T-cell (primary cell): ENCODE measurements around the gene IGSF3. TPM values are rescaled to one million over a fixed set of nuclear protein-coding genes. Genes with fewer than 3 reads are reported as not detected.
"Not testable (repeated sequence)": the region's sequence is repeated elsewhere in the genome, so short reads cannot be mapped to it uniquely, and the experiment has no call there.

Experiments
- ATAC-seq, 4 experiments: fragments of 200-7000 bp in 3 of 4; fragments of 150-1000 bp in 1 of 4; cut with Tn5 transposase; replicated peaks in 1 of 4; 1 replicate in 3 of 4; 2 replicates in 1 of 4; pipeline ENCODE4 v1.10.0; 2021; ENCODE audit warnings: moderate library complexity in 3 of 4, mild to moderate bottlenecking in 2 of 4, moderate number of reproducible peaks in 1 of 4
- CTCF ChIA-PET, 2 donors: fragments of 300-600 bp; sonication (Branson Sonifier 250); formaldehyde crosslinking; loops; one replicate each; lab custom pipeline; 2022; ENCODE audit warnings: antibody characterized with exemption in 2 of 2; lab: Charles Lee
- POLR2A ChIA-PET, 2 donors: fragments of 300-600 bp; sonication (Branson Sonifier 250); formaldehyde crosslinking; loops; one replicate each; lab custom pipeline; 2022; ENCODE audit warnings: antibody characterized with exemption in 2 of 2; lab: Charles Lee
- DNase-seq, 35 experiments: peaks; one replicate each; pipeline versions ENCODE4 v3.0.0 to v3.0.0-alpha.2; 2013 to 2023
- H3K27ac ChIP-seq: one replicate; pipeline ENCODE4 v1.5.1; 2013; ENCODE audit warnings: low read length
- H3K27me3 ChIP-seq, 2 experiments: replicated peaks in 1 of 2; 1 replicate in 1 of 2; 2 replicates in 1 of 2; pipeline versions ENCODE4 v1.6.1 to v1.7.0; 2013; ENCODE audit warnings: low read length in 1 of 2, mixed read lengths in 1 of 2; ENCODE audit not compliant: control insufficient read depth in 2 of 2, insufficient read depth in 2 of 2; ENCODE audit errors: extremely low read depth in 1 of 2
- H3K36me3 ChIP-seq, 2 donors: 1 replicate in 1 of 2; 2 replicates in 1 of 2; pipeline versions ENCODE4 v1.6.1 to v1.7.0; 2013; ENCODE audit warnings: low read length in 1 of 2; ENCODE audit not compliant: control insufficient read depth in 2 of 2, insufficient read depth in 1 of 2; ENCODE audit errors: extremely low read depth in 1 of 2
- H3K4me1 ChIP-seq, 2 experiments: 1 replicate in 1 of 2; 2 replicates in 1 of 2; pipeline versions ENCODE4 v1.6.1 to v1.7.0; 2013; ENCODE audit warnings: low read length in 2 of 2, mixed read lengths in 1 of 2; ENCODE audit not compliant: insufficient read depth in 2 of 2, control insufficient read depth in 1 of 2; ENCODE audit errors: extremely low read depth in 1 of 2
- H3K4me3 ChIP-seq, 2 donors: 1 replicate in 1 of 2; 2 replicates in 1 of 2; pipeline versions ENCODE4 v1.5.1 to v1.7.0; 2013; ENCODE audit warnings: mild to moderate bottlenecking in 2 of 2, low read length in 1 of 2, moderate library complexity in 1 of 2; ENCODE audit not compliant: control insufficient read depth in 1 of 2; ENCODE audit errors: extremely low read depth in 1 of 2
- H3K9me3 ChIP-seq: 2 replicates; pipeline ENCODE4 v1.7.0; 2013
- H3K27ac Mint-ChIP-seq, 2 donors: one replicate each; pipeline ENCODE4 v1.8.0; 2020 to 2021; ENCODE audit warnings: mild to moderate bottlenecking in 2 of 2, mixed read lengths in 2 of 2
- H3K27me3 Mint-ChIP-seq, 2 donors: one replicate each; pipeline ENCODE4 v1.8.0; 2021 to 2022; ENCODE audit warnings: mixed read lengths in 2 of 2
- H3K36me3 Mint-ChIP-seq: one replicate; pipeline ENCODE4 v1.8.0; 2021; ENCODE audit warnings: mixed read lengths
- H3K4me1 Mint-ChIP-seq, 3 donors: one replicate each; pipeline ENCODE4 v1.8.0; 2020 to 2022; ENCODE audit warnings: mixed read lengths in 3 of 3, mild to moderate bottlenecking in 1 of 3
- H3K4me3 Mint-ChIP-seq, 3 donors: one replicate each; pipeline ENCODE4 v1.8.0; 2020 to 2022; ENCODE audit warnings: mild to moderate bottlenecking in 3 of 3, mixed read lengths in 3 of 3, moderate library complexity in 3 of 3
- H3K9me3 Mint-ChIP-seq, 3 donors: one replicate each; pipeline ENCODE4 v1.8.0; 2020 to 2022; ENCODE audit warnings: mixed read lengths in 3 of 3
- WGBS: methylation state at CpG from one replicate; pipeline ENCODE4 v1.1.5; 2013; ENCODE audit warnings: missing lambda C conversion rate; ENCODE audit not compliant: insufficient coverage; 5-methylcytosine and 5-hydroxymethylcytosine counted together
- total RNA-seq, 35 experiments: library from RNA in 6 of 35; stranded (reverse) in 6 of 35; fragments of 120-200 nt in 1 of 35; gene quantifications; one replicate each; pipeline versions ENCODE4 v1.2.1 to v1.2.4 and lab custom pipeline; 2013 to 2026

The IGSF3 gene
- total RNA-seq, 5 donors from 2014 or later (not counting 1 experiment from before 2014, with no cell fraction given) = 0.05 to 0.30 (median 0.24) TPM; not detected in 1

DNA sequence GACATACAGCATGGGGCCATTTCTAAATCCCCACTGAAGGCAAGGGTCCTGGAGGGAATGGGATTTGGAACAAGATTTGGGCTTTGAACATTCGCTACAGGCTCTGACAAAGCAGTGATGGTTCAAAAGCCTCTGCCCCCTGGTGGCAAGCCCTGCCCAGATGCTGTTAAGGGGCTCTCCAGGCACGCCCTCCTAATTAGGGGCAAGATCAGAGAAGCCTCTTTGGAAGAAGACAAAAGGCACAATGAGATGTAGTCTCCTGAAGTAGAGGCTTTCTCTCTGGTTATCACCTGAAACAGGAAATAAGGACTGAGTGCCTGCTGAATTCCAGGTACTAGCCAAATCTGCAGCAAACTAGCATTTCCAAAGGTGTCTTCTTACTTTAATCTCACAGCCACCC is 37.5 kb downstream of the IGSF3 start:
- H3K27ac ChIP-seq, CTCF ChIA-PET, H3K27me3 Mint-ChIP-seq, H3K4me3 Mint-ChIP-seq, DNase-seq, H3K36me3 Mint-ChIP-seq, H3K27ac Mint-ChIP-seq, ATAC-seq, H3K36me3 ChIP-seq, H3K4me3 ChIP-seq, POLR2A ChIA-PET, H3K9me3 Mint-ChIP-seq, H3K4me1 Mint-ChIP-seq, H3K27me3 ChIP-seq, H3K9me3 ChIP-seq, H3K4me1 ChIP-seq: not testable (repeated sequence)
- no CpG with 5 or more reads among the region's 2 CpGs for WGBS

DNA sequence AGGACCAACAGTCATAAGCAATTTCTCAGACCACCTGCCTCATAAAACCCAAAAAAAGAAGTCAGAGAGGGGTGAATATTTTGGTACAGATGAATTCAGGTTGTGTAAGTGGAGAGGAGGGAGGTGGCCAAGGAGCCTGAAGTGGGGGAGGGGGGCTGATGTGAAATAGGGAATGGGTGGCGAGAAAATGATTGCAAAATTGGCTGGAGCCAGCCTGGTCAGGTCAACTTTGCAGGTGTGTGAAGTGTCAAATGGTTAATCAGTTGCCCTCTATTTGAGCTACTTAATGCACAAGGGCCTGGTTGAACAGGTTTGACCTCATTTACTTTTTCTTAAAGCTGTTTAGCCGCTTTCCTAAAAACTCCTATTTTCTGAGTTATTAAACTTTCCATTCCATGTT is 38.1 kb downstream of the IGSF3 start:
- H3K27me3 Mint-ChIP-seq, ATAC-seq, H3K9me3 ChIP-seq, H3K9me3 Mint-ChIP-seq, H3K36me3 Mint-ChIP-seq, H3K4me1 Mint-ChIP-seq, DNase-seq, POLR2A ChIA-PET, H3K4me3 Mint-ChIP-seq, H3K4me3 ChIP-seq, H3K27ac Mint-ChIP-seq, H3K27me3 ChIP-seq, H3K36me3 ChIP-seq, H3K27ac ChIP-seq, H3K4me1 ChIP-seq, CTCF ChIA-PET: not testable (repeated sequence)
- WGBS = no CpG with 5 or more reads among the region's 2 CpGs

DNA sequence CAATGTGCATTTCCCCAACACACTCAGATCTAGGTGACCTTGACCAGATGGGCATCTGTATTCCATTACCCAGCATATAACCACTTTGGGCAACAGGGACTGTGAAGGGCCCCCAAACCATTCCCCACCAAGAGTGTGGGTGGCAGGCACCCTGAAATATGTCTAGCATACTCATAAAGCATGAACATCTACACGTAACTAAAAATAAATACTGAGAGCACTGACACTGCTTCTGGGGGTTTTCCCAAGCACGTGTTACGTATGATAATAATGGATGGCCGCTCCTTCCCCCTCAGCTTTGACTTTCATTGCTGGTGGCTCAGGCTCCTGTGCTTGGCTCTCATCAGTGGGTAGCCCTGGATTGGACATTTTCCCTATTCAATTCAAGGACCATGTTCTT is 39.1 kb downstream of the IGSF3 start:
- Histone ChIP-seq H3K27me3 (peaks cover 0 to 3% of the 10 kb centered on the region in 2 experiments), H3K36me3 (no peaks in the 10 kb centered on the region), H3K4me1 (no peaks in the 10 kb centered on the region), H3K4me3 (no peak overlapping the region), H3K9me3 (no peaks in the 10 kb centered on the region), H3K27ac (no peak overlapping the region)
- Mint-ChIP-seq H3K27me3 (peaks cover 4 to 8% of the 10 kb centered on the region in 2 donors), H3K4me1 (peaks cover 0 to 3% (median 0%) of the 10 kb centered on the region in 3 donors), H3K4me3 (no peak overlapping the region), H3K27ac (no peak overlapping the region), H3K9me3 (no peaks in the 10 kb centered on the region), H3K36me3 (no peaks in the 10 kb centered on the region)
- DNase-seq = no peak
- ChIA-PET CTCF (no interaction called here), POLR2A (no interaction called here)
- no peak for ATAC-seq
- WGBS = 73% methylated on average over 3 of the region's 4 CpGs

DNA sequence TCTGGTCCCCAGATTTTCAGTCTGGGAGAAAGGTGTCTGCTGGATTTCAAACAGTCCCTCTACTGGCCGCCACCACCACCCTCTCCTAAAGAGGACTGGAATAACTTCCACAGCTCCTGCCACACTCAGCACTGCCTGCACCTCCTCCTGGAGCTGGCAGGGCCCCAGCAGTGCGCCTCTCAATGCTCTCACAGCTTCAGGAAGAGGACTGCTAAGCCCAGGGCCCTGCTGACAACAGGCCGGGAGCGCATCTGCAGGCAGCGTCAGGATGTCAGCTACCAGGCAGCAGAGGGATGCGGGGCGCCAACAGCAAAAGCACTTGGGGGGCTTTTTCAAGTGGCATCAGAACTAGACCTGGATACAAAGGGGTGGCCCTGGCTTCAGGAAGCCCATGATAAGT is 40.2 kb downstream of the IGSF3 start:
- H3K4me3 ChIP-seq, H3K9me3 ChIP-seq, H3K27me3 ChIP-seq, CTCF ChIA-PET, H3K9me3 Mint-ChIP-seq, H3K4me3 Mint-ChIP-seq, H3K36me3 Mint-ChIP-seq, H3K27me3 Mint-ChIP-seq, H3K27ac ChIP-seq, ATAC-seq, H3K27ac Mint-ChIP-seq, POLR2A ChIA-PET, H3K4me1 Mint-ChIP-seq, DNase-seq, H3K4me1 ChIP-seq, H3K36me3 ChIP-seq: not testable (repeated sequence)
- WGBS = 92% methylated on average over 2 of the region's 7 CpGs

GRCh38 chr1:116626915-116627314 is 40.6 kb downstream of the IGSF3 start:
- H3K9me3 ChIP-seq, ATAC-seq, H3K4me1 ChIP-seq, POLR2A ChIA-PET, H3K4me1 Mint-ChIP-seq, DNase-seq, H3K27ac ChIP-seq, H3K9me3 Mint-ChIP-seq, H3K4me3 ChIP-seq, H3K36me3 ChIP-seq, H3K27me3 Mint-ChIP-seq, H3K4me3 Mint-ChIP-seq, H3K36me3 Mint-ChIP-seq, H3K27me3 ChIP-seq, H3K27ac Mint-ChIP-seq, CTCF ChIA-PET: not testable (repeated sequence)
- WGBS = 73% methylated on average over 3 of the region's 7 CpGs

DNA sequence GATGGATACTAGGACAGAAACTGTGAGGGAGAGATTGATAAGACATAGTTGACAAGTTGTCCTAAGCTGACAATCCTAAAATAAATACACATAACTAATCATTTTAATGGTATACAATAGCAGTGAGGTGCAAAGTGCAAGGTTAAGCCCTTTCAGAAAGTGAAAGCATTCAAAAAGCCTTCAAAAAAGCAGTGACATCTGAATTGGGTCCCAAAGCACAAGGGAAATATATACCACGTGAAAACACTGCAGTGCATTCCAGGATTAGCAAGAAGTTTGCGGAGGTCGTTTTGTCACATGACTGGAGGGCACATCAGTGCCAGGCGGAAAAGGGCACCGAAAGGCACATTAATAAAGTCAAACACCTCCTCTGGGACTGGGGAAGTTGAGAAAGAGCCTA is 42.4 kb downstream of the IGSF3 start:
- H3K27me3 ChIP-seq, H3K4me1 Mint-ChIP-seq, H3K36me3 Mint-ChIP-seq, H3K4me1 ChIP-seq, ATAC-seq, CTCF ChIA-PET, DNase-seq, H3K4me3 Mint-ChIP-seq, H3K9me3 Mint-ChIP-seq, H3K4me3 ChIP-seq, H3K36me3 ChIP-seq, H3K27ac ChIP-seq, H3K9me3 ChIP-seq, H3K27ac Mint-ChIP-seq, POLR2A ChIA-PET, H3K27me3 Mint-ChIP-seq: not testable (repeated sequence)
- WGBS = 17% methylated on average over 1 of the region's 5 CpGs

GRCh38 chr1:116624040-116624439 is 43.5 kb downstream of the IGSF3 start:
- DNase-seq = no peak
- POLR2A ChIA-PET = interaction anchor here in 1 of 2 donors (0.7 kb wide), 1 partner anchor 189 kb away, joined by 4 read pairs; no protein-coding TSS in a partner anchor
- CTCF ChIA-PET = no interaction called here
- no peaks in the 10 kb centered on the region for H3K36me3 Mint-ChIP-seq
- Histone ChIP-seq H3K27ac (no peak overlapping the region), H3K4me3 (no peak overlapping the region), H3K9me3 (no peaks in the 10 kb centered on the region), H3K4me1 (no peaks in the 10 kb centered on the region), H3K27me3 (peaks cover 0 to 3% of the 10 kb centered on the region in 2 experiments), H3K36me3 (no peaks in the 10 kb centered on the region)
- H3K4me1 Mint-ChIP-seq = peaks cover 0 to 3% (median 0%) of the 10 kb centered on the region in 3 donors
- peaks cover 0 to 13% of the 10 kb centered on the region in 2 donors for H3K27me3 Mint-ChIP-seq
- no peak for ATAC-seq
- no peak overlapping the region for H3K27ac Mint-ChIP-seq
- no peak overlapping the region for H3K4me3 Mint-ChIP-seq
- H3K9me3 Mint-ChIP-seq = no peaks in the 10 kb centered on the region
- WGBS = 80% methylated on average over 3 of the region's 7 CpGs
